BLaER1 (cell line): ENCODE data around the gene KCNS1.
"Not testable (repeated sequence)": the region's sequence is repeated elsewhere in the genome, so short reads cannot be mapped to it uniquely, and the experiment has no call there.

Source experiments
- H3K27ac ChIP-seq: shearing (Covaris generic); formaldehyde crosslinking; 2 replicates; pipeline ENCODE4 v1.8.1; 2022
- H3K27me3 ChIP-seq: shearing (Covaris generic); formaldehyde crosslinking; 2 replicates; pipeline ENCODE4 v1.8.1; 2022
- H3K36me3 ChIP-seq: shearing (Covaris generic); formaldehyde crosslinking; 2 replicates; pipeline ENCODE4 v1.8.1; 2022
- H3K4me1 ChIP-seq: shearing (Covaris generic); formaldehyde crosslinking; 2 replicates; pipeline ENCODE4 v1.8.1; 2022
- H3K4me2 ChIP-seq: shearing (Covaris generic); formaldehyde crosslinking; 2 replicates; pipeline ENCODE4 v1.8.1; 2022
- H3K4me3 ChIP-seq: shearing (Covaris generic); formaldehyde crosslinking; 2 replicates; pipeline ENCODE4 v1.8.1; 2022
- H3K9ac ChIP-seq: shearing (Covaris generic); formaldehyde crosslinking; 2 replicates; pipeline ENCODE4 v1.8.1; 2022
- H3K9me3 ChIP-seq: shearing (Covaris generic); formaldehyde crosslinking; 2 replicates; pipeline ENCODE4 v1.8.1; 2022
- H4K20me1 ChIP-seq: shearing (Covaris generic); formaldehyde crosslinking; 2 replicates; pipeline ENCODE4 v1.8.1; 2022
- Cebpa-rat ChIP-seq: shearing (Covaris generic); IDR thresholded peaks from 2 replicates; pipeline ENCODE4 v1.8.1; 2022

KCNS1 gene

DNA sequence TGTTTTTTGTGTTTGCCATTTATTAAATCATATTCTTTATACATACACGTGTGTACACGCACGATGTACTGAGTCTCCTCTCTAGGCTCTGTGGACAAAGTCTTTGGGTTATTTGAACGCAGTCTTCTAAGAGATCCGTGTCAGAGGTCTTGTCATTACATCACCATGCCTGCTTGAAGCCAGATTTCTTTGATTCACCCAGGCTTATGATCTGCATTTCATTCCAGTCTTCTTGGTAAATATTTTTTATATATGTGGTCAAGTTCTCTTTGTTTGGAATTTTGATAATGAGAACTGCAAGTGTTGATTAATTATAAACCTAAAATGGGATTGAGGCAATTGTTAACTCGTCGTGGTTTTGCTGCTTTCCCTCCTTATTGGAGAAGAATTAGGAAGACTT, 34.6 kb downstream of the KCNS1 start:
- Histone ChIP-seq H3K9me3 (0 out of 2 replicates have a peak, but pooled peaks cover 3% of the 10 kb centered on the region), H4K20me1 (peaks cover 10% of the 10 kb centered on the region; the same call in 1 of the 2 replicates), H3K4me1 (no peaks in the 10 kb centered on the region), H3K4me3 (no peak overlapping the region), H3K27me3 (no peaks in the 10 kb centered on the region), H3K4me2 (no peak overlapping the region), H3K36me3 (peaks cover 46% of the 10 kb centered on the region), H3K9ac (no peak overlapping the region), H3K27ac (no peak overlapping the region)
- no peak for TF ChIP-seq Cebpa-rat

DNA sequence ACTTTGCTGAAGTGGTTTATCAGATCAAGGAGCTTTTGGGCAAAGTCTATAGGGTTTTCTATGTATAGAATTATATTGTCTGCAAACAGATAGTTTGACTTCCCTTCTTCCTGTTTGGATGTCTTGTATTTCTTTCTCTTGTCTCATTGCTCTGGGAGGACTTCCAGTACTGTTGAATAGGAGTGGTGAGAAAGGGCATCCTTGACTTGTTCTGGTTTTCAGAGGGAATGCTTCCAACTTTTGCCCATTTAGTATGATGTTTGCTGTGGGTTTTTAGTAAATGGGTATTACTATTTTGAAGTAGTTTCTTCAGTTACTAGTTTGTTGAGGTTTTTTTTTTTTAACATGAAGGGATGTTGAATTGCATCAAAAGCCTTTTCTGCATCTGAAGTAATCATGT, 36.1 kb downstream of the KCNS1 start:
- H3K4me1 ChIP-seq = no peaks in the 10 kb centered on the region
- H3K36me3 ChIP-seq = peaks cover 51% of the 10 kb centered on the region
- no peak overlapping the region for H3K4me2 ChIP-seq
- H3K27me3 ChIP-seq = no peaks in the 10 kb centered on the region
- 0 out of 2 replicates have a peak, but pooled peaks cover 3% of the 10 kb centered on the region for H3K9me3 ChIP-seq
- TF ChIP-seq Cebpa-rat = no peak
- no peak overlapping the region for H3K9ac ChIP-seq
- no peak overlapping the region for H3K27ac ChIP-seq
- no peak overlapping the region for H3K4me3 ChIP-seq
- H4K20me1 ChIP-seq = peaks cover 7% of the 10 kb centered on the region; the same call in 1 of the 2 replicates

DNA sequence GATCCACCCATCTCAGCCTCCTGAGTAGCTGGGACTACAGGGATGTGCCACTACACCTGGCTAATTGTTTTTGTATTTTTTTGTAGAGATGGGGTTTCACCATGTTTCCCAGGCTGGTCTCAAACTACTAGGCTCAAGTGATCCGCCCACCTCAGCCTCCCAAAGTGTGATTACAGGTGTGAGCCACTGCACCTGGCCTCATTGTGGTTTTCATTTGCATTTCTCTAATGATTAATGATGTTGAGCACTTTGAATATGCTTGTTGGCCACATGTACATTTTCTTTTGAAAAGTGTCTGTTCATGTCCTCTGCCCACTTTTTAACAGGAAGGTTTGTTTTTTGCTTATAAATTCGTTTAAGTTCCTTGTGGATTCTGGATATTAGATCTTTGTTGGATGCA, 37.8 kb downstream of the KCNS1 start:
- H3K36me3 ChIP-seq = peaks cover 42% of the 10 kb centered on the region
- H3K4me2 ChIP-seq, H4K20me1 ChIP-seq, H3K4me3 ChIP-seq, H3K27me3 ChIP-seq, H3K27ac ChIP-seq, H3K4me1 ChIP-seq, H3K9me3 ChIP-seq, H3K9ac ChIP-seq: not testable (repeated sequence)

DNA sequence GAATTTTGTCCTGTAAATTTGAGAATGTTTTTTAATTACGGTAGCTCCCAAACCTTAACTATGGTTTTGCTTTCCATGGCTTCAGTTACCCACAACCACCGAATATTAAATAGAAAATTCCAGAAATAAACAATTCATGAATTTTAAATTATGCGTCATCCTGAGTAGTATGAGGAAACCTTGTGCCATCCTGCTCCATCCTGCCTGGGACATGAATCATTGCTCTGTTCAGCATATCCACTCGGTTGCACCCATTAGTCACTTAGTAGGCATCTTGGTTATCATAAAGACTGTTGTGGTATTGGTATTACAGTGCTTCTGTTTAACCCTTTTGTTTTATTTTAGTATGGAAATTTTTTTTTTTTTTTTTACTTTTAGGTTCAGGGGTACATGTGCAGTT, 39.7 kb downstream of the KCNS1 start:
- Histone ChIP-seq H3K9ac (no peak overlapping the region), H3K27ac (no peak overlapping the region), H3K4me2 (no peak overlapping the region), H3K27me3 (no peaks in the 10 kb centered on the region), H4K20me1 (peaks cover 7% of the 10 kb centered on the region; the same call in 1 of the 2 replicates), H3K36me3 (peaks cover 35% of the 10 kb centered on the region), H3K4me3 (no peak overlapping the region), H3K4me1 (no peaks in the 10 kb centered on the region), H3K9me3 (0 out of 2 replicates have a peak, but pooled peaks cover 3% of the 10 kb centered on the region)
- no peak for TF ChIP-seq Cebpa-rat

DNA sequence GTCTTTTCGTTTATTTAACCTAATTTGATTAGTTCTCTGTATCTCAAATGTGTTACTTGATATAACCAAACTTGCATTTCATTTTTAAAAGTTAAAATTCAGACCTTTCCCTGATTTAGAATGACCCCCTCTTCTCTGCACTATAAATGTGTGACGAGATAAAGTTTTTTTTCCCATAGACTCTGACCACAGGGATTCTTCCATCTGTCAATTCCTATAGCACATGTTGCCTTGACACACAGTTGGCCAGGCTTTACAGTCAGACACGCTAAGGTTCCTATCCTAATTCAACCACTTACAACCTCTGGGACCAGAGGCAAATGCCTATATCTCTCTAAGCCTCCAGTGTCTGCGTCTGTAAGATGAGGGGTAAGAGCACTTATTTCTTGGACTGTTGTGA, 40.6 kb downstream of the KCNS1 start:
- Histone ChIP-seq H4K20me1 (peaks cover 7% of the 10 kb centered on the region; the same call in 1 of the 2 replicates), H3K4me2 (no peak overlapping the region), H3K9me3 (0 out of 2 replicates have a peak, but pooled peaks cover 3% of the 10 kb centered on the region), H3K27me3 (no peaks in the 10 kb centered on the region), H3K4me1 (0 out of 2 replicates have a peak, but pooled peaks cover under 1% of the 10 kb centered on the region), H3K27ac (no peak overlapping the region), H3K36me3 (peaks cover 35% of the 10 kb centered on the region), H3K9ac (no peak overlapping the region), H3K4me3 (no peak overlapping the region)
- TF ChIP-seq Cebpa-rat = no peak

DNA sequence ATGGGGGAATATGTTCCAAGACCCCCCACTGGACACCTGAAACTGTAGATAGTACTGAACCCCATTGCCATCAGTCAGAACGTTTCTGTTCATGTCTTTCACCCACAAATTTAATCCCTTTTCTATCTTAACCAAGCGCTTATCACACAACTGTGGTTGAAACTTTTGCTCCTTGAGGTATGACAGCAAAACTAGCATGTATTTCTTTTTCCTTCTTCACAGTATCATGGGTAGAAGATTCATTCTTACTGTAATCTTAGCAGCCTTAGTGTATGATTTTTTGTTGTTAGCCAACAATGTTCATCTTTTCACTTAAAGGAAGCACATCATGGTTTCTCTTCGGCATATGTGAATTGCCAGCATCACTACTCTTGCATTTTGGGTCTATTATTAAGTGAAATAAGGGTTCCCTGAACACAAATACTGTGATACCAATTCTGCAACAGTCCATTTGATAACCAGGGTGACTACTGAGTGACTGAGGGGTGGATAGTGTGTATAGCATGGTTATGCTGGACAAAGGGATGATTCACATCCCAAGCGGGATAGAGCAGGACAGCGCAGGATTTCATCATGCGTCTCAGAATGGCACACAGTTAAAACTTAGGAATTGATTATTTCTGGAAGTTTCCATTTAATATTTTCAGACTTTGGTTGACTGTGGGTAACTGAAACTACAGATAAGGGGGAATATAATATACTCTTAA, 41.8 kb downstream of the KCNS1 start:
- Histone ChIP-seq H3K27ac (no peak overlapping the region), H3K27me3 (no peaks in the 10 kb centered on the region), H3K9me3 (0 out of 2 replicates have a peak, but pooled peaks cover 3% of the 10 kb centered on the region), H3K4me1 (peaks cover 9% of the 10 kb centered on the region), H3K4me3 (no peak overlapping the region), H3K4me2 (no peak overlapping the region), H3K9ac (no peak overlapping the region), H4K20me1 (no peaks in the 10 kb centered on the region; the same call in 1 of the 2 replicates), H3K36me3 (peaks cover 41% of the 10 kb centered on the region)
- TF ChIP-seq Cebpa-rat = no peak

DNA sequence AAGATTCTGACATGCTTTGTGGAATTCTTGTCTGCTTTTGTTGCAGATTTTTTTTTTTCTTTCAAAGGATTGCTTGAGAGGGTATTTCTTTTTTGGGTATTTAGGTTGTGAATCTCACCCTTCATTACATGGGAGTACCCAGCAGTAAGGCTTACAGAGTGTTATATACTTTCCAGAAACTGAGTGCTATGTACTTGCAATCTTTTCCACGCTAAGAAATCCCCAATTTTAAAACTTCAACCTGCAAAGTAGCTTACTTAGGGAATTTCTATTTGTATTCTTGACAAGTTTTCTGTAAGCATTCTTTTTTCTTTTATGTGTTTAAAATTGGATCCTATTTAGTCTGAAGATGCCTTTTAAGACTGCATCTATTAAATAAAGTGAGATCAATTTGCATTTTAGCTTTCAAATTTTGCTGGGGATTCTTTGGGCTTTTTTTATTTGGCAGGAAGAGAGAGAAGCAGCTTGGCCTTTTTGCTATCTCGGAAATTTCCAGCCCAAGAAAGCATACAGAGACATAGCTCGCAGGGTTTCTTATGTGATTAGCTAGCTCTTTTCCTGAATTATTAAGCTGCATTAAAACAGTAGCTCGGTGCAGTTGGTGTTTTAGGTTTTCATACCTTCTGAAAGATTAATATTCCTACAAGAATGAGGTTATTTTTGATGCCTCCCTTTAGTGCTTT, 42.6 kb downstream of the KCNS1 start:
- TF ChIP-seq Cebpa-rat = no peak
- Histone ChIP-seq H3K27ac (no peak overlapping the region), H3K4me2 (no peak overlapping the region), H3K4me3 (no peak overlapping the region), H3K4me1 (peaks cover 18% of the 10 kb centered on the region), H3K9ac (no peak overlapping the region), H3K36me3 (peaks cover 41% of the 10 kb centered on the region), H4K20me1 (no peaks in the 10 kb centered on the region; the same call in 1 of the 2 replicates), H3K9me3 (0 out of 2 replicates have a peak, but pooled peaks cover 3% of the 10 kb centered on the region), H3K27me3 (no peaks in the 10 kb centered on the region)

DNA sequence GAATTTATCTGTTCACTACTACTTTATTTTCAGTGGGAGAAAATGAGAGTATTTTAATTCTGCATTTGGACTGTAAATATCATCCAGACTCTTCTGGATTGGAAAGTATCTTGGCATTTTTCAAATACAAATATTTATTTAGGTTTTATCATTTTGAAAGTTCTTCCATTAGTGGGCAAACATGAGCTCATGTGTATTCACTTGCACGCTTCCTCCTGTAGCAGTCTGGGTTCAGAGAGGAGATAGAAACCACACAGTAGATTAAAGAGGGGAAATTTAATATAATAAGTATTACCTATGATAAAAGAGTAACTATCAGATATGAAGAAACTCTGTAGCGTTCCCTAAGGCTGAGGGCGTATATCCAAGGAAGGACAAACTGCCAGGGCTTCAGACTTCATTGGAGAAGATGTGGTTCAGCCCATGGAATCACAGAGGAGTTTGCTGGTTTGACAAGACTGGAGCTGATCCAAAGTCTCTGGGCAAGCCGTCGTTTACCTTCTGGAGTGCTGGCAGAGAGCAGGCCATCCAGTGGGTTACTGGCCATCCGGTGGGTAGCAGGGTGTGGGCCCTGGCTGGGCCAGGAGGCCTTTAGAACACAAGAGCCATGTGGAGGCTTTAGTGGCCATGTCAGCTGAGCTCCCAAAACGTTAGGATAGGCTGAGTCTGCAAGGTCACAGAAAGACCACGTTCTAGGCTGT, 44.3 kb downstream of the KCNS1 start:
- no peak overlapping the region for H3K27ac ChIP-seq
- H3K9ac ChIP-seq = no peak overlapping the region
- no peak for TF ChIP-seq Cebpa-rat
- H3K27me3 ChIP-seq = no peaks in the 10 kb centered on the region
- peaks cover 26% of the 10 kb centered on the region for H3K36me3 ChIP-seq
- no peaks in the 10 kb centered on the region for H3K9me3 ChIP-seq
- H3K4me2 ChIP-seq = no peak overlapping the region
- peaks cover 35% of the 10 kb centered on the region for H3K4me1 ChIP-seq
- H3K4me3 ChIP-seq = no peak overlapping the region
- H4K20me1 ChIP-seq = no peaks in the 10 kb centered on the region; the same call in 1 of the 2 replicates

DNA sequence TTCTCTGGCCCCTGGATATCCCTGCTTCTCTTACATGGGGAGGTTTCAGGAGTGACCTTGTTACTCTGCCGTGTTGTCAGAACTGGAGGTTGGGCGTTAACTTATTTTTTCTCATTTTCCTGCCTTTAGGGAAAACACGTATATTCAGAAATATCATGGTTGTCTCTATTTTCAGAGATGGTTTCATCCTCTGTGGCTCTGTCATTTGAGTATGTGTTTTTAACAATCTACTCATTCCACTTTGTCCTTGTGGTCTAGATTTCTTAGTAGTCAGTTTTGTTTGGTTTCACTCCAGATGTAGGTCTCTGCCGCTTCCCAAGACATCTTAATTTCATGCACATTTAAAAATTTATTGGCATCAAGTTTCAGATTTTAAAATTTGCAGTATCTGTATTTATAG, 45.9 kb downstream of the KCNS1 start:
- Histone ChIP-seq H3K9ac (no peak overlapping the region), H3K4me3 (no peak overlapping the region), H3K4me2 (0 out of 2 replicates have a peak overlapping the region, but pooled peaks have one; percentile 0), H3K27me3 (no peaks in the 10 kb centered on the region), H3K36me3 (peaks cover 20% of the 10 kb centered on the region), H3K9me3 (no peaks in the 10 kb centered on the region), H3K27ac (no peak overlapping the region), H4K20me1 (no peaks in the 10 kb centered on the region), H3K4me1 (peaks cover 50% of the 10 kb centered on the region)
- TF ChIP-seq Cebpa-rat = no peak
